GM23338 (cell line): ENCODE measurements around the gene FATE1. TPM values are rescaled to one million over a fixed set of nuclear protein-coding genes. Genes with fewer than 3 reads are reported as not detected.

ENCODE experiments used
- ATAC-seq: fragments of 200-7000 bp; cut with Tn5 transposase; 3 replicates; pipeline ENCODE4 v1.9.1; 2020
- DNase-seq: peaks from one replicate; pipeline ENCODE4 v3.0.0-alpha.2; 2015; ENCODE audit warnings: low spot score
- H2AFZ ChIP-seq: fragments of 200-600 bp; sonication (generic); 2 replicates; pipeline ENCODE4 v1.8.0; 2016; ENCODE audit warnings: antibody characterized with exemption, mild to moderate bottlenecking, moderate library complexity
- H3F3A ChIP-seq: fragments of 200-600 bp; sonication (generic); replicated peaks from 2 replicates; pipeline ENCODE4 v1.8.0; 2017; ENCODE audit warnings: antibody characterized with exemption, mixed run types, low read depth
- H3K27ac ChIP-seq: fragments of 200-600 bp; sonication (generic); 2 replicates; pipeline ENCODE4 v1.6.1; 2016; ENCODE audit warnings: low read depth
- H3K27me3 ChIP-seq: fragments of 200-600 bp; sonication (generic); 2 replicates; pipeline ENCODE4 v1.8.0; 2016; ENCODE audit warnings: mild to moderate bottlenecking, mixed run types, moderate library complexity; ENCODE audit not compliant: insufficient read depth
- H3K36me3 ChIP-seq: fragments of 200-600 bp; sonication (generic); 2 replicates; pipeline ENCODE4 v1.8.0; 2016; ENCODE audit warnings: mild to moderate bottlenecking; ENCODE audit not compliant: insufficient read depth
- H3K4me1 ChIP-seq: fragments of 200-600 bp; sonication (generic); 2 replicates; pipeline ENCODE4 v1.8.0; 2016; ENCODE audit warnings: mild to moderate bottlenecking, moderate library complexity; ENCODE audit not compliant: insufficient read depth
- H3K4me2 ChIP-seq: fragments of 200-600 bp; sonication (generic); 2 replicates; pipeline ENCODE4 v1.7.1; 2017; ENCODE audit warnings: mixed run types
- H3K4me3 ChIP-seq: fragments of 200-600 bp; sonication (generic); 2 replicates; pipeline ENCODE4 v1.6.1; 2016; ENCODE audit warnings: mixed run types
- H3K79me2 ChIP-seq: fragments of 200-600 bp; sonication (generic); replicated peaks from 2 replicates; pipeline ENCODE4 v1.8.0; 2017; ENCODE audit warnings: mild to moderate bottlenecking; ENCODE audit not compliant: insufficient read depth
- H3K9me2 ChIP-seq: fragments of 200-600 bp; sonication (generic); 2 replicates; pipeline ENCODE4 v1.8.0; 2017; ENCODE audit not compliant: insufficient read depth
- H4K20me1 ChIP-seq: fragments of 200-600 bp; sonication (generic); replicated peaks from 2 replicates; pipeline ENCODE4 v1.8.0; 2017; ENCODE audit warnings: mild to moderate bottlenecking; ENCODE audit not compliant: insufficient read depth
- H3K27ac Mint-ChIP-seq: 2 replicates; pipeline ENCODE4 v1.8.0; 2020; ENCODE audit warnings: inconsistent platforms, mild to moderate bottlenecking, moderate library complexity, mixed read lengths
- H3K27me3 Mint-ChIP-seq: 3 replicates; pipeline ENCODE4 v1.8.0; 2022; ENCODE audit warnings: low read depth, mild to moderate bottlenecking, moderate library complexity, mixed read lengths, inconsistent platforms; ENCODE audit not compliant: insufficient read depth, poor library complexity
- H3K36me3 Mint-ChIP-seq: 3 replicates; pipeline ENCODE4 v1.8.0; 2021; ENCODE audit warnings: low read depth, mild to moderate bottlenecking, inconsistent platforms, moderate library complexity, mixed read lengths
- H3K4me1 Mint-ChIP-seq: 3 replicates; pipeline ENCODE4 v1.8.0; 2020; ENCODE audit warnings: mild to moderate bottlenecking, inconsistent platforms, mixed read lengths
- H3K4me3 Mint-ChIP-seq: 3 replicates; pipeline ENCODE4 v1.8.0; 2021; ENCODE audit warnings: moderate library complexity, mild to moderate bottlenecking, inconsistent platforms, mixed read lengths
- H3K9me3 Mint-ChIP-seq: 3 replicates; pipeline ENCODE4 v1.8.0; 2020; ENCODE audit warnings: moderate library complexity, mild to moderate bottlenecking, inconsistent platforms, mixed read lengths
- CREB1 ChIP-seq: fragments of 250-450 bp; sonication (Bioruptor Pico); IDR thresholded peaks from 2 replicates; pipeline ENCODE4 v1.5.0; 2020; ENCODE audit warnings: low read depth, mild to moderate bottlenecking, moderate library complexity
- EZH2 ChIP-seq: fragments of 200-600 bp; sonication (generic); IDR thresholded peaks from one replicate; pipeline ENCODE4 v1.8.0; 2017; ENCODE audit warnings: antibody characterized with exemption, mild to moderate bottlenecking, low read depth; ENCODE audit not compliant: unreplicated experiment
- EZH2phosphoT487 ChIP-seq: fragments of 200-600 bp; sonication (generic); IDR thresholded peaks from one replicate; pipeline ENCODE4 v1.8.1; 2018; ENCODE audit warnings: antibody characterized with exemption; ENCODE audit not compliant: unreplicated experiment
- JUNB ChIP-seq: IDR thresholded peaks from one replicate; pipeline ENCODE4 v1.6.1; 2016; ENCODE audit warnings: antibody characterized with exemption; ENCODE audit not compliant: unreplicated experiment
- NANOG ChIP-seq: IDR thresholded peaks from 2 replicates; pipeline ENCODE4 v1.6.1; 2016; ENCODE audit warnings: antibody characterized with exemption, borderline replicate concordance
- POLR2AphosphoS5 ChIP-seq: IDR thresholded peaks from 2 replicates; pipeline ENCODE4 v1.6.1; 2016; ENCODE audit warnings: antibody characterized with exemption, low read depth
- STAT1 ChIP-seq: IDR thresholded peaks from one replicate; pipeline ENCODE4 v1.6.1; 2016; ENCODE audit warnings: antibody characterized with exemption; ENCODE audit not compliant: unreplicated experiment
- ZNF114 ChIP-seq: fragments of 250-450 bp; sonication (Bioruptor Pico); IDR thresholded peaks from 2 replicates; pipeline ENCODE4 v1.5.0; 2020; ENCODE audit warnings: mild to moderate bottlenecking, moderate library complexity
- ZNF331 ChIP-seq: fragments of 250-450 bp; sonication (Bioruptor Pico); IDR thresholded peaks from 2 replicates; pipeline ENCODE4 v1.5.0; 2020; ENCODE audit warnings: low read depth, mild to moderate bottlenecking, moderate library complexity
- ZNF462 ChIP-seq: fragments of 250-450 bp; sonication (Bioruptor Pico); IDR thresholded peaks from 2 replicates; pipeline ENCODE4 v1.5.0; 2020; ENCODE audit warnings: mild to moderate bottlenecking, moderate library complexity
- polyA plus RNA-seq: library from polyadenylated mRNA; unstranded; fragments of >200 nt; fragmentation: Nextera tagmentation; extraction: Ambion mirVana; gene quantifications from 2 replicates; pipeline ENCODE4 v1.2.1, GENCODE V29; 2016
- total RNA-seq: library from RNA; depleted of rRNA; stranded (reverse); fragments of >200 nt; shearing (Covaris generic); gene quantifications from 2 replicates; pipeline ENCODE4 v1.2.3, GENCODE V29; 2014
- TF ChIP-seq, protein P1 (sequence below): IDR thresholded peaks from one replicate; pipeline ENCODE4 v1.6.1; 2018; ENCODE audit warnings: antibody characterized with exemption; ENCODE audit not compliant: unreplicated experiment
- TF ChIP-seq, protein P2 (sequence below), 2 experiments: fragments of 200-600 bp in 1 of 2; sonication (generic) in 1 of 2; conservative IDR thresholded peaks; 2 replicates each; pipeline versions ENCODE4 v1.5.1 to v1.6.1; 2016 to 2017; ENCODE audit warnings: antibody characterized with exemption in 2 of 2, low read depth in 2 of 2, mild to moderate bottlenecking in 2 of 2, moderate library complexity in 1 of 2
- TF ChIP-seq, protein P3 (sequence below): IDR thresholded peaks from 2 replicates; pipeline ENCODE4 v1.6.1; 2016; ENCODE audit warnings: antibody characterized with exemption

Gene FATE1
- total and polyA plus RNA-seq, 2 experiments from 2014 or later, result 0.31 TPM; not detected in 1

DNA sequence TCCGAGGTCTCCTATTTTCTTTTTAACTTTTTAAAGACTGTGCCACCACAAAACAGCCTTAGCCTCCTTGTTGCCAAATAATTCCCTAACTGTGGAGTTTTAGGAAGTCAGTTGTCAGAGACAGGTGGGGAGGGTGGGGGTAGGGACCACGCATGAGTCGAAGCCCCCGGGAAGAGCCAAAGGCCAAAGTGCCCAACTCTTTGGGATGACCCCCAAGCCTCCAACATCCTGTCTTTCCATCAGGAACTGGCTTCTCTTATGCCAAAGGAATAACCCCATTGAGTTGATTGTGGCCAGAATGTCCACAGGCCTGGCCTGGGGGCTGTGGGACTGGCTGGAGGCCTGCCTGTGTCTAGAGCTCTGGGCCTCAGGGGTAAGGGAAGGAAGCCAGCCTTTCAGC, 14.8 kb upstream of the FATE1 start:
- Mint-ChIP-seq H3K4me3 (no peak overlapping the region), H3K27ac (no peak overlapping the region), H3K9me3 (no peaks in the 10 kb centered on the region), H3K27me3 (peaks cover 1% of the 10 kb centered on the region), H3K36me3 (no peaks in the 10 kb centered on the region), H3K4me1 (peaks cover 4% of the 10 kb centered on the region; the same call in 2 of the 3 replicates)
- Histone ChIP-seq H3K9me2 (no peaks in the 10 kb centered on the region), H3K27ac (no peak overlapping the region), H3K4me1 (peaks cover 2% of the 10 kb centered on the region; the same call in 1 of the 2 replicates), H3F3A (no peaks in the 10 kb centered on the region), H3K4me2 (no peak overlapping the region), H3K27me3 (no peaks in the 10 kb centered on the region), H4K20me1 (no peaks in the 10 kb centered on the region), H3K79me2 (no peaks in the 10 kb centered on the region), H3K36me3 (no peaks in the 10 kb centered on the region), H2AFZ (no peak overlapping the region), H3K4me3 (no peak overlapping the region)
- DNase-seq (no peak), ATAC-seq (no peak)
- TF ChIP-seq ZNF114 (CRISPR knock-in tag), result no peak
- TF ChIP-seq, protein P1, sequence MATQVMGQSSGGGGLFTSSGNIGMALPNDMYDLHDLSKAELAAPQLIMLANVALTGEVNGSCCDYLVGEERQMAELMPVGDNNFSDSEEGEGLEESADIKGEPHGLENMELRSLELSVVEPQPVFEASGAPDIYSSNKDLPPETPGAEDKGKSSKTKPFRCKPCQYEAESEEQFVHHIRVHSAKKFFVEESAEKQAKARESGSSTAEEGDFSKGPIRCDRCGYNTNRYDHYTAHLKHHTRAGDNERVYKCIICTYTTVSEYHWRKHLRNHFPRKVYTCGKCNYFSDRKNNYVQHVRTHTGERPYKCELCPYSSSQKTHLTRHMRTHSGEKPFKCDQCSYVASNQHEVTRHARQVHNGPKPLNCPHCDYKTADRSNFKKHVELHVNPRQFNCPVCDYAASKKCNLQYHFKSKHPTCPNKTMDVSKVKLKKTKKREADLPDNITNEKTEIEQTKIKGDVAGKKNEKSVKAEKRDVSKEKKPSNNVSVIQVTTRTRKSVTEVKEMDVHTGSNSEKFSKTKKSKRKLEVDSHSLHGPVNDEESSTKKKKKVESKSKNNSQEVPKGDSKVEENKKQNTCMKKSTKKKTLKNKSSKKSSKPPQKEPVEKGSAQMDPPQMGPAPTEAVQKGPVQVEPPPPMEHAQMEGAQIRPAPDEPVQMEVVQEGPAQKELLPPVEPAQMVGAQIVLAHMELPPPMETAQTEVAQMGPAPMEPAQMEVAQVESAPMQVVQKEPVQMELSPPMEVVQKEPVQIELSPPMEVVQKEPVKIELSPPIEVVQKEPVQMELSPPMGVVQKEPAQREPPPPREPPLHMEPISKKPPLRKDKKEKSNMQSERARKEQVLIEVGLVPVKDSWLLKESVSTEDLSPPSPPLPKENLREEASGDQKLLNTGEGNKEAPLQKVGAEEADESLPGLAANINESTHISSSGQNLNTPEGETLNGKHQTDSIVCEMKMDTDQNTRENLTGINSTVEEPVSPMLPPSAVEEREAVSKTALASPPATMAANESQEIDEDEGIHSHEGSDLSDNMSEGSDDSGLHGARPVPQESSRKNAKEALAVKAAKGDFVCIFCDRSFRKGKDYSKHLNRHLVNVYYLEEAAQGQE, result no peak
- no peak for TF ChIP-seq EZH2phosphoT487
- TF ChIP-seq POLR2AphosphoS5, result no peak
- no peak for TF ChIP-seq JUNB
- no peak for TF ChIP-seq CREB1 (CRISPR knock-in tag)
- TF ChIP-seq, protein P2, sequence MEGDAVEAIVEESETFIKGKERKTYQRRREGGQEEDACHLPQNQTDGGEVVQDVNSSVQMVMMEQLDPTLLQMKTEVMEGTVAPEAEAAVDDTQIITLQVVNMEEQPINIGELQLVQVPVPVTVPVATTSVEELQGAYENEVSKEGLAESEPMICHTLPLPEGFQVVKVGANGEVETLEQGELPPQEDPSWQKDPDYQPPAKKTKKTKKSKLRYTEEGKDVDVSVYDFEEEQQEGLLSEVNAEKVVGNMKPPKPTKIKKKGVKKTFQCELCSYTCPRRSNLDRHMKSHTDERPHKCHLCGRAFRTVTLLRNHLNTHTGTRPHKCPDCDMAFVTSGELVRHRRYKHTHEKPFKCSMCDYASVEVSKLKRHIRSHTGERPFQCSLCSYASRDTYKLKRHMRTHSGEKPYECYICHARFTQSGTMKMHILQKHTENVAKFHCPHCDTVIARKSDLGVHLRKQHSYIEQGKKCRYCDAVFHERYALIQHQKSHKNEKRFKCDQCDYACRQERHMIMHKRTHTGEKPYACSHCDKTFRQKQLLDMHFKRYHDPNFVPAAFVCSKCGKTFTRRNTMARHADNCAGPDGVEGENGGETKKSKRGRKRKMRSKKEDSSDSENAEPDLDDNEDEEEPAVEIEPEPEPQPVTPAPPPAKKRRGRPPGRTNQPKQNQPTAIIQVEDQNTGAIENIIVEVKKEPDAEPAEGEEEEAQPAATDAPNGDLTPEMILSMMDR (conservative IDR thresholded peaks at IDR 0.05; ENCODE audit: low read depth in 2 of 2), result no peak
- TF ChIP-seq, protein P3, sequence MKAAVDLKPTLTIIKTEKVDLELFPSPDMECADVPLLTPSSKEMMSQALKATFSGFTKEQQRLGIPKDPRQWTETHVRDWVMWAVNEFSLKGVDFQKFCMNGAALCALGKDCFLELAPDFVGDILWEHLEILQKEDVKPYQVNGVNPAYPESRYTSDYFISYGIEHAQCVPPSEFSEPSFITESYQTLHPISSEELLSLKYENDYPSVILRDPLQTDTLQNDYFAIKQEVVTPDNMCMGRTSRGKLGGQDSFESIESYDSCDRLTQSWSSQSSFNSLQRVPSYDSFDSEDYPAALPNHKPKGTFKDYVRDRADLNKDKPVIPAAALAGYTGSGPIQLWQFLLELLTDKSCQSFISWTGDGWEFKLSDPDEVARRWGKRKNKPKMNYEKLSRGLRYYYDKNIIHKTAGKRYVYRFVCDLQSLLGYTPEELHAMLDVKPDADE, result no peak
- no peak for TF ChIP-seq ZNF331 (CRISPR knock-in tag)
- no peak for TF ChIP-seq NANOG
- no peak for TF ChIP-seq STAT1
- no peak for TF ChIP-seq EZH2
- TF ChIP-seq ZNF462, result no peak
